Measurements from ENCODE around the gene KLK13. TPM values are rescaled to one million over a fixed set of nuclear protein-coding genes. Genes with fewer than 3 reads are reported as not detected.
A peak's percentile ranks its signal among the peaks of the same experiment; 100 is the strongest.

The KLK13 gene
- polyA plus RNA-seq (2012; ENCODE audit: missing spikeins), result not detected

- no peak for TF ChIP-seq POLR2A (IDR thresholded peaks at IDR 0.05; ENCODE audit: low read depth, low read length)
- no peak for FAIRE-seq
- no peak for DNase-seq (ENCODE audit: insufficient read length)
Measured at GRCh38 chr19:51064534-51065220, at the start of gene KLK13. Gene KLK13, minus strand, starts transcription at chr19:51065092. Its CDS starts 25 bp downstream, at chr19:51065067.

- no peak for TF ChIP-seq POLR2A (IDR thresholded peaks at IDR 0.05; ENCODE audit: low read depth, low read length)
- TF ChIP-seq POLR2AphosphoS5 (IDR thresholded peaks at IDR 0.05; ENCODE audit: low read depth, low read length), result no peak
- TF ChIP-seq TAF1 (IDR thresholded peaks at IDR 0.05; ENCODE audit: borderline replicate concordance, low read depth, low read length), result no peak
- FAIRE-seq, result no peak
- no peak for DNase-seq (ENCODE audit: insufficient read length)
Measured at GRCh38 chr19:51114087-51114729, 49.3 kb upstream of the KLK13 start.

- FAIRE-seq, result no peak
- no peak for TF ChIP-seq TAF1 (IDR thresholded peaks at IDR 0.05; ENCODE audit: borderline replicate concordance, low read depth, low read length)
- TF ChIP-seq POLR2AphosphoS5 (IDR thresholded peaks at IDR 0.05; ENCODE audit: low read depth, low read length), result no peak
- TF ChIP-seq POLR2A (IDR thresholded peaks at IDR 0.05; ENCODE audit: low read depth, low read length), result no peak
- DNase-seq (ENCODE audit: insufficient read length), result no peak
Measured at GRCh38 chr19:51111606-51112005, 46.7 kb upstream of the KLK13 start.

- TF ChIP-seq TAF1 (IDR thresholded peaks at IDR 0.05; ENCODE audit: borderline replicate concordance, low read depth, low read length) (no peak), POLR2AphosphoS5 (IDR thresholded peaks at IDR 0.05; ENCODE audit: low read depth, low read length) (no peak)
- DNase-seq (ENCODE audit: insufficient read length) (no peak), FAIRE-seq (no peak)
Measured at GRCh38 chr19:51110666-51110971, 45.7 kb upstream of the KLK13 start.

DNA sequence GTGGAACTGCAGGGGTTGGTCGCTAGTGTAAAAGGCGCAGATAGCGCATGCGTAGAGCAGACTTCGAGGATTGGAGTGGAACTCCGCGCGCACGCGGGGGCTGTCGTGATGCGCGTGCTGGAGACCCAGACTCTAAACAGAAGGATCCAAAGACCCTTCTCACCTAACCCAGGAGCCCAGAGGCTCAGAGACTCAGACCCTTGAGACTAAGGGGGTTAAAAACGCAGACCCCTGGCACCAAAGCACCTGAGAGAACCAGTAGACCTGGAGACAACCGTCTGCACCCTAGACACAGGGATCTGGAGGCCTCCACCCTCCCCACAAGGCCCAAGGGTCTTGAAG lies 43.9 kb upstream of the KLK13 start:
- DNase-seq (ENCODE audit: insufficient read length) (no peak), FAIRE-seq (no peak)
- TF ChIP-seq TAF1 (IDR thresholded peaks at IDR 0.05; ENCODE audit: borderline replicate concordance, low read depth, low read length) (no peak), POLR2A (IDR thresholded peaks at IDR 0.05; ENCODE audit: low read depth, low read length) (no peak), POLR2AphosphoS5 (IDR thresholded peaks at IDR 0.05; ENCODE audit: low read depth, low read length) (no peak)

DNA sequence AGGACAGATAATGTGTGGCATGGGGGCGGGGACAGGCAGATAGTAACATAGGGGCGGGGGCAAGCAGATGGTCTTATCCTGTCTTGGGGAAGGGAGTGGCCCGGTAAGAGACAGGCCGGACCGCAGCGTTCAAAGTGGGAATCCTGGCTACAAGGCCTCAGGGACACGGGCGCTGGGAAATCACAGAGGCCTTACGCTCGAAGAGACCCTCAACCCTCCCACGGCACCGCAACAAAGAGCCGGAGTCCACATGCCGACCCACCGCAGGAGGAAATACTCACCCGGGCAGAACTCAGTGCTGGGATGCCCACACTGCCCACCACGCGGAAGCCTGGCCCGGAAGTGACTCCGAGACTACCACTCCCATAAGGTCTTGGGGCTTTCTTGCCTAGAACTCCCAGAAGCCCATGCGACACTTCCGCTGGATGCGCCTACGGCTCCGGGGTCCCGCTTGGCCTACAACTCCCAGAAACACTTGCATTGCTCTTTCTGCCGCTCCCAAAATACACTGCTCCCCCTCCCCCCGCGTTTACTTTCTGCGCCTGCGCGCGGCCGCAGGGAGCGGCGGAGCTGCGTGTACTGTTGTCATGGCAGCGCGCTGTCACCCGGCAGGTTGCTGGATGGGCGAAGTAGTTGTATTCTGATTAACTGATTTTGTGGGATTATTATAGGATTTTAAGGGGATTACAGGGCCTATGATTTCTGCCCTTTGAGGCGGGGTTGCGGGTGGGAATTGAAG lies 43.3 kb upstream of the KLK13 start, which contains the start of gene CTU1:
Gene CTU1 (minus strand): TSS at position 344 of the 739 bp plus-strand sequence. CDS start 3,840 bp downstream, outside the sequence.
- DNase-seq (ENCODE audit: insufficient read length), result peak; percentile 90
- TF ChIP-seq POLR2A (IDR thresholded peaks at IDR 0.05; ENCODE audit: low read depth, low read length), result peak; percentile 67; the same call in 1 of the 2 replicates
- TF ChIP-seq TAF1 (IDR thresholded peaks at IDR 0.05; ENCODE audit: borderline replicate concordance, low read depth, low read length), result 0 out of 2 replicates have a peak, but pooled peaks have one; percentile 60
- peak; percentile 67; the same call in 1 of the 2 replicates for TF ChIP-seq POLR2AphosphoS5 (IDR thresholded peaks at IDR 0.05; ENCODE audit: low read depth, low read length)
- FAIRE-seq, result peak; percentile 99

GRCh38 chr19:51107406-51108065 lies 42.6 kb upstream of the KLK13 start:
- FAIRE-seq, result peak; percentile 36
- DNase-seq (ENCODE audit: insufficient read length), result no peak
- TF ChIP-seq TAF1 (IDR thresholded peaks at IDR 0.05; ENCODE audit: borderline replicate concordance, low read depth, low read length), result no peak; the same call in 1 of the 2 replicates
- no peak for TF ChIP-seq POLR2A (IDR thresholded peaks at IDR 0.05; ENCODE audit: low read depth, low read length)
- no peak for TF ChIP-seq POLR2AphosphoS5 (IDR thresholded peaks at IDR 0.05; ENCODE audit: low read depth, low read length)

- TF ChIP-seq TAF1 (IDR thresholded peaks at IDR 0.05; ENCODE audit: borderline replicate concordance, low read depth, low read length) (no peak), POLR2AphosphoS5 (IDR thresholded peaks at IDR 0.05; ENCODE audit: low read depth, low read length) (no peak), POLR2A (IDR thresholded peaks at IDR 0.05; ENCODE audit: low read depth, low read length) (no peak)
- DNase-seq (ENCODE audit: insufficient read length), result no peak
- no peak for FAIRE-seq
Measured at GRCh38 chr19:51103926-51104341, 39.0 kb upstream of the KLK13 start.

- TF ChIP-seq POLR2A (IDR thresholded peaks at IDR 0.05; ENCODE audit: low read depth, low read length), result no peak
- no peak for TF ChIP-seq POLR2AphosphoS5 (IDR thresholded peaks at IDR 0.05; ENCODE audit: low read depth, low read length)
- no peak for TF ChIP-seq TAF1 (IDR thresholded peaks at IDR 0.05; ENCODE audit: borderline replicate concordance, low read depth, low read length)
- DNase-seq (ENCODE audit: insufficient read length), result no peak
- no peak for FAIRE-seq
Measured at GRCh38 chr19:51102991-51103390, 38.1 kb upstream of the KLK13 start.

DNA sequence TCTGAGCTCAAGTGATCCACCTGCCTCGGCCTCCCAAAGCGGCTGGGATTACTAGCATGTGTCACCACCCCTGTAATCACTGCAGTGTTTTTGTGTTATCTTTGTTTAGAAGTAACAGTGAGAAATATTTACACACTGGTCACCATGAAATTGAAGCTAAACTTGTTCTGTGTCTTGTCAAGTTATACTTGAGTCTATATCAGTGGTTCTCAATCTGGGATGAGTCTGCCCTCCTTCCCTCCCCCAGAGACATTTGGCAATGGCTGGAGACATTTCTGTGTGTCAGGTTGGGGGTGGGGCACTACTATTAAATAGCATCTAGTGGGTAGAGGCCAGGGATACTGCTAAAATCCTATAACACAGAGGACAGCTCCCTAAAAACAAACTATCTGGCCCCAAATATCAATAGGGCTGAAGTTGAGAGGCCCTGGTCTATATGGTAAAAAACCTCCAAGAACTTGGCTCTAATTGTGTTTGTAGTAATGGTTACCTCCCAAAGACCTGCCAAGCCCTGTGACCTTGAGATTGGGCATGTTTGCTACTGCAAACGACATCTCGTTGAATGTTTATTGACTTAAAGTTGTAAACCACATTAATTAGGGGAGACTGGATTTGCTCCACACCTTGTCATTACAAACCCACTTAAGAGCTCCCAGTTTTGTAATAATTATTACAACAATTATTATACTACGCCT lies 36.4 kb upstream of the KLK13 start:
- TF ChIP-seq POLR2AphosphoS5 (IDR thresholded peaks at IDR 0.05; ENCODE audit: low read depth, low read length), result no peak
- TF ChIP-seq POLR2A (IDR thresholded peaks at IDR 0.05; ENCODE audit: low read depth, low read length), result no peak
- no peak for TF ChIP-seq TAF1 (IDR thresholded peaks at IDR 0.05; ENCODE audit: borderline replicate concordance, low read depth, low read length)
- FAIRE-seq, result no peak
- DNase-seq (ENCODE audit: insufficient read length), result no peak

DNA sequence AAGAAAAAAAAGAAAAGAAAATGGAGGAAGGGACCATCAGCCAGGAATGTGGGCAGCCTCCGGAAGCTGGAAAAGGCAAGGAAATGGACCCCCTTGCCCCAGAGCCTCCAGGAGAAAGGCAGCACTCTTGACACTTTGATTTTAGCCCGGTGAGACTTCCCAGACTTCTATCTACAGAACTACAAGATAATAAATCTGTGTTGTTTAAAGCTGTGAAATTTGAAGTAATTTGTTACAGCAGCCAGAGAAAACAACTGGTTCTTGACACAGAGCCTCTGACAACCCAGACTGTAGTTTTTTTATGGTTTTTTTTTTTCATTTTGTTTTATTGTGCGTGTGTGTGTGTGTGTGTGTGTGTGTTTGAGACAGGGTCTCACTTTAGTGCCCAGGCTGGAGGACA lies 35.7 kb upstream of the KLK13 start:
- no peak for FAIRE-seq
- no peak for DNase-seq (ENCODE audit: insufficient read length)

More for the DNA sequence above, 35.7 kb upstream of the KLK13 start:
- TF ChIP-seq POLR2AphosphoS5 (IDR thresholded peaks at IDR 0.05; ENCODE audit: low read depth, low read length), result no peak
- no peak for TF ChIP-seq POLR2A (IDR thresholded peaks at IDR 0.05; ENCODE audit: low read depth, low read length)
- no peak for TF ChIP-seq TAF1 (IDR thresholded peaks at IDR 0.05; ENCODE audit: borderline replicate concordance, low read depth, low read length)

Data from GM12892 (cell line).